Esophagus mucosa (tissue), 1 donor: ENCODE data around the gene GPSM1. TPM values are rescaled to one million over a fixed set of nuclear protein-coding genes. Genes with fewer than 3 reads are reported as not detected.
"Not testable (repeated sequence)": the region's sequence is repeated elsewhere in the genome, so short reads cannot be mapped to it uniquely, and the experiment has no call there.

Source experiments
- ATAC-seq: fragments of 200-7000 bp; cut with Tn5 transposase; one replicate; pipeline ENCODE4 v1.9.1; 2020
- total RNA-seq: library from RNA; stranded (reverse); gene quantifications from one replicate; pipeline ENCODE4 v1.2.4, GENCODE V29; 2023
- donor health status: DM: yes; HTN: yes; CAD: no.

Gene GPSM1
- total RNA-seq, 1 donor from 2014 or later = 1.2 TPM

DNA sequence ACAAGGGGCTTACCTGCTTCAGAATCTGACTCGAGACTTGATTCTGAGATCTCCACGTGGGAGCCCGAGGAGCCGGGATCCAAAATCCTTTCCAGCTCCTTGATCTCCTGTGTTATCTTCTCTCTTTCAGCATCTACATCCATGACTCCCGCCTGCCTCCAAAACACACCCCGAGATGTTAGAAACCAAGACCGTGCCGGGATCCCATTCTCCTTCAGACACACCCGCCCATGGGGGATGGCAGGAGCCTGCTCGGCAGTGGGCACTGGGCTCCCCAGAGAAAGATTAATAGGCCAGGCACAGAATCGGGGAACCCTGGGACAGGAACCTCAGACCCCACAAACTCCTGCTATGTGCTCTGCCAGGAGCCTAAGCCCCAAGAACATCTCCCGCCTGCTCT, 70.9 kb downstream of the GPSM1 start:
- no peak for ATAC-seq

DNA sequence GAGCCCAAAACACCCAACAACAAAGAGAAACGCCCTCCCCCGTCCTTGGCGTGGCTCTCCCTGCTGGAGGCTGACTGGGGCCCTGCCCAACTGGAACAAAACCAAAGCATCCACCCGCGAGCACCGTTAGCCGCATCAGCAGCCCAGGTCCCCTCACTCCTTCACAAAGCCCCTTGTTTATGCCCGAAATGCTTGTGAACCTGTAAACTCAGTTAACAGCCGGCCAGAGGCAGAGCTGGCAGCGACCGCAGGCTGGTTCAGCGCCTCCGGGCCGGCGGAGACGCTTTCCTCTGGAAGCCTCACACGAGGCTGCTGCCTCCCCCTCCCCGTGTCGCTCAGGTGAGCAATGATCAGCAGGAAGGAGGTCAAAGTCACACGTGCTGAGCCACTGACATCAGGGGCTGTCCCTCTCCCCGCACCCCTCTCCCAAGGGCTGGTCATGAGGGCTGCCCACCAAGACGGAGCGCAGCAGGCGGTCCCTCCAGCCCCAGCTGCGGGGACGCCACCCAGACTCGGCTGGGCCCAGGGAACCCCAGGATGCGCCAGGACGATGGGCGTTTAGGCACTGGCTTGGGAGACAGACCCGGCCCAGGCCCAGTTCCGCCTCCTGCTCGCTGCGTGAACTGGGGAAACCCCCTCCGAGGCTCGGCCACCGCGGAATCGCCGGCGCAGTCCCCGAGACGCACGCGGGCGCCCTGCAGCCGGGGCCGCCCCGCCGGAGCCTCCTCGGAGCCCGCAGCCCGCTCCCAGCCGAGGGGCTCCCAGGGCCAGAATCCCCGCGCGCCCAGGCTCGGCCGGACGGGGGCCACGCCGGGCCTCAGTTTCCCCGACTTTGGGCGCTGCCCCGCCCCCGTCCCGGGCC, 72.1 kb downstream of the GPSM1 start:
- ATAC-seq = peak; percentile 23

- peak; percentile 84 for ATAC-seq
Observed at GRCh38 chr9:136400038-136400834, 72.9 kb downstream of the GPSM1 start, which contains the start of gene SNAPC4. Gene SNAPC4, minus strand, starts transcription at chr9:136400170. Its CDS starts 1,742 bp downstream, at chr9:136398428.

GRCh38 chr9:136401173-136401922, 74.0 kb downstream of the GPSM1 start:
- no peak for ATAC-seq

DNA sequence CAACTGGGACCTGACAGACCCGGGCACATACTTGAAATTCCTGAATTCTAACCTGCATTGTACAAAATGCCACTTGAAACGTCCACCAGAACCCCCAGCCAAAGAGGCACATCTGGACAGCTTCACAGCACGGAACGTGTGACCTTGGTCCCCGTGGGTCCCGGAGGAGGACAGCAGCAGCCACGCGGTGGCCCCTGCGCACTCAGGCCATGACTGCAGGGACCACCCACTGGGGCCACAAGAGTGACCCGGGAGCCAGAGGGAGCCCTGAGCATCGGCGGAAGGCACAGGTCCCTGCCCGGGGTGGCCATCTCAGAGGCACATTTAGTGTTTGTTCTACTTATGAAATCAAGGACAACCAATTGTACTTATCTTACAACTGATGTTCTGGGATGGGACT, 74.7 kb downstream of the GPSM1 start:
- no peak for ATAC-seq

DNA sequence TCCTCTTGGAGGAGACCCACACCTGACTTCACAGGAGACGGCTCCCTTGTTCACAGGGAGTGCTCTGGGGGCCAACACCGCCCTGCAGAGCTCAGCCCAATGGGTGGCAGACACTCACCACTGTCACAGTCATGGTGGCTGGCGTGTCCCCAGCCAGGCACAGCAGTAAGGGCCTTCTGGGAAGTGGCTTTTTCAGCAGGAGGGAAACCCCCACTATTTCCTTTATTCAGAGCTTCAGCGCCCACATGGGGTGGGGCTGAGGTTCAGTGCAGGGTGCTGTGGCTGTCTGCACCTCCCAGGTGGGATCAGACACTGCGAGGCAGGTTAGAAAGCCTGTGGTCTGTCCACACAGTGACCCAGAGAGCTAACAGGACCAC, 76.2 kb downstream of the GPSM1 start:
- peak; percentile 7 for ATAC-seq

- ATAC-seq = no peak
Observed at GRCh38 chr9:136403915-136404800, 76.8 kb downstream of the GPSM1 start.

DNA sequence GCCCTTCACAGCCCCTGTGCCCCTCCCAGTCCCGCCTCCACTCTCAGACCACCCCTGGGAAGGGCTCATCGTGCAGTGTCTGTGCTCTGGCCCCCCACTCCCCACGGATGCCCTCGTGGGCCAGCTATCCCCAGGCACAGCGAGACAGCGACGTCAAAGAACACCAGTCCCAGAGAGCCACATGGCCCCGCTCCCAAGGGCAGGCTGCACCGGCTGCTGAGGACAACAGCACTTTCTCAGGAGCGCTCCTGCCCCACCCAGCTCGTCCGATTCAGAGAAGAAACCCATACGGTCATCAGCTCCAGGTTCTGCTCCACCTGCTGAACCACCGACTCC, 77.4 kb downstream of the GPSM1 start:
- no peak for ATAC-seq

DNA sequence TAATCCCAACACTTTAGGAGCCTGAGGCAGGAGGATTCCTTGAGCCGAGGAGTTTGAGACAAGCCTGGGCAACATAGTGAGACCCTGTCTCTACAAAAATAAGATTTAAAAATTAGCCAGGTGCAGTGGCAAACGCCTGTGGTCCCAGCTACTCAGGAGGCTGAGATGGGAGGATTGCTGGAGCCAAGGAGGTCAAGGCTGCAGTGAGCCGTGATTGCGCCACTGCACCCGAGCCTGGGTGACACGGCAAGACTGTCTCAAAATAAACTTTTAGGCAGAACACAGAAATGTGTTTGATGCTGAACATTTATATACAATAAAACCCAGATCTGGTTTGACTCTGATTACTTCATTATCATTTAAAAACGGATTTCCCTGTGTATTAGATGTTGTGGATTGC, 78.1 kb downstream of the GPSM1 start:
- ATAC-seq = no peak

DNA sequence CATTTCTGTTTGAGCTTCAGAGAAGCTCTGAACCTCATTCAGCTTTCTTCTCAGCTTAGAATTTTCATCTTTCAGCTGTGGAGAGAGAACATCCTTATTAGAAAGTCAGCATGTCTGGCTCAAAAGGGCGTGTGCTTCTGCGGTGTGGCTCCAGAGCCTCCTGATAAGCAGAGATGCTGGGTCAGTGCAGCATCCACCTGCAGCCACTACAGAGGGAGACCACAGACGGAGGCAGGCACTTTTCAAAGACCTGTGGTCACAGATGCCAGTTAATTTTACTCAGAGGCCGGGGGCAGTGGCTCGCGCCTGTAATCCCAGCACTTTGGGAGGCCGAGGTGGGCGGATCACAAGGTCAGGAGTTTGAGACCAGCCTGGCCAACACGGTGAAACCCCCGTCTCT, 78.6 kb downstream of the GPSM1 start:
- ATAC-seq = not testable (repeated sequence)

- ATAC-seq = not testable (repeated sequence)
Observed at GRCh38 chr9:136407061-136407460, 79.7 kb downstream of the GPSM1 start.

- no peak for ATAC-seq
Observed at GRCh38 chr9:136407911-136408310, 80.6 kb downstream of the GPSM1 start.

Other genes with a start within 250 kb of the GPSM1 start
- 7.0 TPM for gene NACC2, start 232.2 kb upstream of the GPSM1 start, total RNA-seq
- 32.6 TPM for gene TMEM250, start 208.7 kb upstream of the GPSM1 start, total RNA-seq
- 0.08 TPM for gene LHX3, start 122.4 kb upstream of the GPSM1 start, total RNA-seq
- gene QSOX2, start 81.7 kb upstream of the GPSM1 start, total RNA-seq = 3.0 TPM
- not detected for gene CCDC187, start 23.4 kb upstream of the GPSM1 start, total RNA-seq
- 12.1 TPM for gene DNLZ, start 36.2 kb downstream of the GPSM1 start, total RNA-seq
- gene CARD9, start 46.1 kb downstream of the GPSM1 start, total RNA-seq = 0.80 TPM
- 3.7 TPM for gene SNAPC4, start 72.6 kb downstream of the GPSM1 start, total RNA-seq
- 22.8 TPM for gene ENTR1, start 83.1 kb downstream of the GPSM1 start, total RNA-seq
- gene PMPCA, start 83.1 kb downstream of the GPSM1 start, total RNA-seq = 29.4 TPM
- gene INPP5E, start 112.3 kb downstream of the GPSM1 start, total RNA-seq = 5.7 TPM
- 32.0 TPM for gene SEC16A, start 155.5 kb downstream of the GPSM1 start, total RNA-seq
- 30.6 TPM for gene NOTCH1, start 218.5 kb downstream of the GPSM1 start, total RNA-seq